Stimulated activated CD8-positive, alpha-beta memory T cell treated with anti-CD3 and anti-CD28 coated beads, Interleukin-7, amount 100 ng/mL, for 1 hour (primary cell): ENCODE data around the gene DCTN4.
"Not testable (repeated sequence)": the region's sequence is repeated elsewhere in the genome, so short reads cannot be mapped to it uniquely, and the experiment has no call there.

Experiments used
- DNase-seq, 2 donors: peaks; one replicate each; pipeline ENCODE4 v3.0.0-alpha.2; 2020; ENCODE audit warnings: low read depth in 2 of 2

Gene DCTN4

GRCh38 chr5:150778517-150779396, 19.9 kb upstream of the DCTN4 start, which contains the start of gene SMIM3:
Gene SMIM3, plus strand, starts transcription at chr5:150778757. Its CDS starts 16,684 bp downstream, at chr5:150795441.
- no peak for DNase-seq

- DNase-seq, result no peak
These were observed 19.3 kb upstream of the DCTN4 start for GRCh38 chr5:150778088-150778516.

GRCh38 chr5:150777685-150778084, 18.9 kb upstream of the DCTN4 start:
- no peak for DNase-seq

- no peak for DNase-seq
These were observed 15.3 kb upstream of the DCTN4 start for GRCh38 chr5:150774145-150774544.

- no peak for DNase-seq
These were observed 12.4 kb upstream of the DCTN4 start for GRCh38 chr5:150771034-150771795.

GRCh38 chr5:150766251-150766650, 7.4 kb upstream of the DCTN4 start:
- DNase-seq, result no peak

- DNase-seq, result no peak
These were observed 7.0 kb upstream of the DCTN4 start for GRCh38 chr5:150765799-150766169.

GRCh38 chr5:150765011-150765798, 6.4 kb upstream of the DCTN4 start:
- no peak for DNase-seq

- DNase-seq, result no peak
These were observed 5.7 kb upstream of the DCTN4 start for GRCh38 chr5:150764530-150764929.

- DNase-seq, result no peak
These were observed 4.4 kb upstream of the DCTN4 start for GRCh38 chr5:150763023-150763769.

GRCh38 chr5:150762211-150762610, 3.4 kb upstream of the DCTN4 start:
- DNase-seq, result no peak

GRCh38 chr5:150759334-150759583, 442 bp upstream of the DCTN4 start:
- no peak for DNase-seq

- no peak for DNase-seq
These were observed 650 bp downstream of the DCTN4 start for GRCh38 chr5:150758203-150758530.

GRCh38 chr5:150757087-150757649, 1.6 kb downstream of the DCTN4 start:
- no peak for DNase-seq

GRCh38 chr5:150753863-150754262, 5.0 kb downstream of the DCTN4 start:
- DNase-seq, result no peak

GRCh38 chr5:150753463-150753862, 5.4 kb downstream of the DCTN4 start:
- no peak for DNase-seq

GRCh38 chr5:150751096-150751891, 7.5 kb downstream of the DCTN4 start:
- DNase-seq, result no peak

GRCh38 chr5:150750469-150750868, 8.3 kb downstream of the DCTN4 start:
- no peak for DNase-seq

- not testable (repeated sequence) for DNase-seq
These were observed 15.7 kb downstream of the DCTN4 start for GRCh38 chr5:150743142-150743488.

- DNase-seq, result not testable (repeated sequence)
These were observed 16.2 kb downstream of the DCTN4 start for GRCh38 chr5:150742455-150743141.
